AG10803 (cell line): Measurements from ENCODE around the gene S100A2.

ENCODE experiments used
- DNase-seq: peaks from one replicate; pipeline ENCODE4 v3.0.0; 2010; ENCODE audit warnings: low read depth
- H3K4me3 ChIP-seq: 2 replicates; pipeline ENCODE4 v1.5.1; 2011; ENCODE audit warnings: mild to moderate bottlenecking, low read length, control low read depth
- CTCF ChIP-seq: conservative IDR thresholded peaks from 2 replicates; pipeline ENCODE4 v1.5.1; 2011; ENCODE audit warnings: mild to moderate bottlenecking, low read length, control low read depth, inconsistent platforms

The S100A2 gene

GRCh38 chr1:153570874-153571273 lies 5.2 kb upstream of the S100A2 start:
- no peak overlapping the region for H3K4me3 ChIP-seq
- DNase-seq = no peak
- no peak for TF ChIP-seq CTCF

- no peak for TF ChIP-seq CTCF
- no peak overlapping the region for H3K4me3 ChIP-seq
Observed at GRCh38 chr1:153569465-153569864, 3.8 kb upstream of the S100A2 start.

GRCh38 chr1:153568367-153569099 lies 2.9 kb upstream of the S100A2 start:
- peak overlapping the region; percentile 49 for H3K4me3 ChIP-seq
- DNase-seq = peak; percentile 81
- TF ChIP-seq CTCF = peak; percentile 95

More at GRCh38 chr1:153569465-153569864, 3.8 kb upstream of the S100A2 start:
- DNase-seq = no peak

- H3K4me3 ChIP-seq = peak overlapping the region; percentile 49
- DNase-seq = peak; percentile 28
- no peak for TF ChIP-seq CTCF
Observed at GRCh38 chr1:153567621-153568366, 2.1 kb upstream of the S100A2 start.

- peak overlapping the region; percentile 40 for H3K4me3 ChIP-seq
- no peak for TF ChIP-seq CTCF
- peak; percentile 99 for DNase-seq
Observed at GRCh38 chr1:153566414-153567371, 1.0 kb upstream of the S100A2 start.

- DNase-seq = no peak
- no peak for TF ChIP-seq CTCF
Observed at GRCh38 chr1:153563991-153564390, 1.7 kb downstream of the S100A2 start.

More at GRCh38 chr1:153563991-153564390, 1.7 kb downstream of the S100A2 start:
- H3K4me3 ChIP-seq = no peak overlapping the region
